Measurements from ENCODE around the gene NMRAL1.

NMRAL1 gene

GRCh38 chr16:4426722-4427372, 47.6 kb downstream of the NMRAL1 start (continued):
- TF ChIP-seq PRDM6 (tag by site-specific recombination; IDR thresholded peaks at IDR 0.05), result no peak
- no peak for TF ChIP-seq ZNF529 (tag by site-specific recombination; IDR thresholded peaks at IDR 0.05; ENCODE audit: insufficient replicate concordance)
- no peak for TF ChIP-seq KLF16 (tag by site-specific recombination; IDR thresholded peaks at IDR 0.05)
- TF ChIP-seq ZNF76 (tag by site-specific recombination; IDR thresholded peaks at IDR 0.05; ENCODE audit: borderline replicate concordance, low read depth), result no peak
- no peak for TF ChIP-seq SP7 (tag by site-specific recombination; IDR thresholded peaks at IDR 0.05)
- TF ChIP-seq ZNF600 (tag by site-specific recombination; IDR thresholded peaks at IDR 0.05), result no peak
- no peak for TF ChIP-seq SP3 (tag by site-specific recombination; IDR thresholded peaks at IDR 0.05)
- no peak for TF ChIP-seq ZNF654 (tag by site-specific recombination; IDR thresholded peaks at IDR 0.05; ENCODE audit: low read depth)
- TF ChIP-seq ZNF777 (tag by site-specific recombination; IDR thresholded peaks at IDR 0.05; ENCODE audit: borderline replicate concordance), result no peak
- no peak for TF ChIP-seq ZNF214 (tag by site-specific recombination; IDR thresholded peaks at IDR 0.05; ENCODE audit: borderline replicate concordance)
- TF ChIP-seq ATF2 (tag by site-specific recombination; IDR thresholded peaks at IDR 0.05; ENCODE audit: low read depth), result no peak

- ChIA-PET CTCF (interaction anchor here (0.6 to 1.0 kb wide), 2 partner anchors 21 to 156 kb away, joined by 3 read pairs; no protein-coding TSS in a partner anchor), POLR2A (no interaction called here)
- peak overlapping the region; percentile 90 for H3K27ac ChIP-seq (ENCODE audit: extremely low read depth, low read depth, low read length)
- H3K4me1 ChIP-seq (ENCODE audit: control insufficient read depth, insufficient read depth, low read length), result peaks cover 4% of the 10 kb centered on the region
- no peaks in the 10 kb centered on the region for H3K9me3 ChIP-seq (ENCODE audit: control insufficient read depth, insufficient read depth, low read depth, low read length)
- peaks cover 5 to 28% of the 10 kb centered on the region in 2 experiments; a peak in 2 of 3 replicates for H3K36me3 ChIP-seq (ENCODE audit: control insufficient read depth in 2 of 2, insufficient read depth in 1 of 2, low read length in 2 of 2)
- H3K4me3 ChIP-seq (ENCODE audit: low read depth, low read length), result peak overlapping the region; percentile 94
- no peak for TF ChIP-seq ZNF560 (tag by site-specific recombination; IDR thresholded peaks at IDR 0.05; ENCODE audit: borderline replicate concordance)
- TF ChIP-seq PBX3 (CRISPR knock-in tag; IDR thresholded peaks at IDR 0.05), result peak; percentile 6; the same call in 1 of the 2 replicates
- TF ChIP-seq ZNF398 (tag by site-specific recombination; IDR thresholded peaks at IDR 0.05), result no peak
- TF ChIP-seq ZNF394 (tag by site-specific recombination; IDR thresholded peaks at IDR 0.05; ENCODE audit: borderline replicate concordance), result peak; percentile 73; the same call in 1 of the 2 replicates
- no peak for TF ChIP-seq ZNF792 (tag by site-specific recombination; IDR thresholded peaks at IDR 0.05)
- TF ChIP-seq ZNF239 (tag by site-specific recombination; IDR thresholded peaks at IDR 0.05), result no peak
- TF ChIP-seq GFI1B (tag by site-specific recombination; IDR thresholded peaks at IDR 0.05), result peak; percentile 36; the same call in 1 of the 2 replicates
- 0 out of 2 replicates have a peak, but pooled peaks have one; percentile 47 for TF ChIP-seq REPIN1 (tag by site-specific recombination; IDR thresholded peaks at IDR 0.05; ENCODE audit: low read depth)
- TF ChIP-seq ZEB2 (tag by site-specific recombination; IDR thresholded peaks at IDR 0.05), result no peak
- 0 out of 2 replicates have a peak, but pooled peaks have one; percentile 45 for TF ChIP-seq ZNF501 (tag by site-specific recombination; IDR thresholded peaks at IDR 0.05)
- peak; percentile 3; the same call in 1 of the 2 replicates for TF ChIP-seq ZNF157 (tag by site-specific recombination; IDR thresholded peaks at IDR 0.05)
- no peak for TF ChIP-seq GLI2 (tag by site-specific recombination; IDR thresholded peaks at IDR 0.05; ENCODE audit: borderline replicate concordance, low read depth)
- peak; percentile 89 for TF ChIP-seq ZNF335 (tag by site-specific recombination; conservative IDR thresholded peaks at IDR 0.05)
- TF ChIP-seq ZBTB8A (tag by site-specific recombination; IDR thresholded peaks at IDR 0.05), result 0 out of 2 replicates have a peak, but pooled peaks have one; percentile 40
- TF ChIP-seq ZFP37 (tag by site-specific recombination; IDR thresholded peaks at IDR 0.05), result peak; percentile 88; the same call in 1 of the 2 replicates
- 0 out of 2 replicates have a peak, but pooled peaks have one; percentile 57 for TF ChIP-seq ZNF664 (tag by site-specific recombination; IDR thresholded peaks at IDR 0.05)
- no peak for TF ChIP-seq ZNF16 (tag by site-specific recombination; IDR thresholded peaks at IDR 0.05; ENCODE audit: low read depth)
Observed at GRCh38 chr16:4426021-4426684, 48.3 kb downstream of the NMRAL1 start.

Measured in HEK293 (cell line).